Liver (tissue), 9 donors: ENCODE data around the gene EHBP1. TPM values are rescaled to one million over a fixed set of nuclear protein-coding genes. Genes with fewer than 3 reads are reported as not detected.

Experiments used
- DNase-seq: peaks from one replicate; pipeline ENCODE4 v3.0.0-alpha.2; 2017; ENCODE audit warnings: low spot score
- H3K27ac ChIP-seq, 2 donors: one replicate each; pipeline ENCODE4 v1.7.0; 2013; ENCODE audit warnings: inconsistent platforms in 2 of 2, low read length in 2 of 2, control low read depth in 1 of 2, low read depth in 1 of 2, mild to moderate bottlenecking in 1 of 2
- H3K27me3 ChIP-seq, 4 donors: one replicate each; pipeline versions ENCODE4 v1.6.1 to v1.7.0; 2013; ENCODE audit warnings: low read length in 3 of 4, inconsistent platforms in 1 of 4, mild to moderate bottlenecking in 1 of 4, moderate library complexity in 1 of 4; ENCODE audit not compliant: control insufficient read depth in 4 of 4, insufficient read depth in 4 of 4
- H3K36me3 ChIP-seq, 4 donors: one replicate each; pipeline versions ENCODE4 v1.6.1 to v1.7.0; 2013; ENCODE audit warnings: low read length in 3 of 4, mild to moderate bottlenecking in 3 of 4, low read depth in 1 of 4, moderate library complexity in 1 of 4; ENCODE audit not compliant: control insufficient read depth in 4 of 4, insufficient read depth in 3 of 4
- H3K4me1 ChIP-seq, 4 donors: one replicate each; pipeline versions ENCODE4 v1.6.1 to v1.7.0; 2013; ENCODE audit warnings: low read length in 3 of 4, mild to moderate bottlenecking in 3 of 4, moderate library complexity in 1 of 4; ENCODE audit not compliant: control insufficient read depth in 4 of 4, insufficient read depth in 4 of 4
- H3K4me3 ChIP-seq, 3 donors: one replicate each; pipeline versions ENCODE4 v1.6.1 to v1.7.0; 2013; ENCODE audit warnings: low read length in 3 of 3, control low read depth in 1 of 3, low read depth in 1 of 3, mild to moderate bottlenecking in 1 of 3
- H3K9ac ChIP-seq, 2 donors: one replicate each; pipeline ENCODE4 v1.7.0; 2013; ENCODE audit warnings: low read length in 2 of 2, mild to moderate bottlenecking in 2 of 2, moderate library complexity in 2 of 2, control low read depth in 1 of 2, low read depth in 1 of 2
- H3K9me3 ChIP-seq, 4 donors: one replicate each; pipeline versions ENCODE4 v1.6.1 to v1.7.0; 2013; ENCODE audit warnings: low read length in 3 of 4; ENCODE audit not compliant: control insufficient read depth in 4 of 4
- EGR1 ChIP-seq, 2 donors: IDR thresholded peaks; 2 replicates each; pipeline ENCODE4 v1.6.1; 2016 to 2018; ENCODE audit warnings: antibody characterized with exemption in 2 of 2, low read depth in 2 of 2
- FOXA1 ChIP-seq: IDR thresholded peaks from 2 replicates; pipeline ENCODE4 v1.6.1; 2016; ENCODE audit warnings: antibody characterized with exemption
- FOXA2 ChIP-seq: IDR thresholded peaks from 2 replicates; pipeline ENCODE4 v1.6.1; 2016; ENCODE audit warnings: antibody characterized with exemption
- GABPA ChIP-seq, 2 donors: IDR thresholded peaks in 1 of 2; conservative IDR thresholded peaks in 1 of 2; 2 replicates each; pipeline ENCODE4 v1.6.1; 2016; ENCODE audit warnings: antibody characterized with exemption in 2 of 2, mild to moderate bottlenecking in 1 of 2, moderate library complexity in 1 of 2
- HNF4G ChIP-seq: IDR thresholded peaks from 2 replicates; pipeline ENCODE4 v1.6.1; 2016; ENCODE audit warnings: antibody characterized with exemption
- JUND ChIP-seq, 2 donors: IDR thresholded peaks; 2 replicates each; pipeline ENCODE4 v1.6.1; 2016; ENCODE audit warnings: antibody characterized with exemption in 2 of 2
- MAX ChIP-seq: IDR thresholded peaks from 2 replicates; pipeline ENCODE4 v1.6.1; 2016; ENCODE audit warnings: antibody characterized with exemption
- NR2F2 ChIP-seq: IDR thresholded peaks from 2 replicates; pipeline ENCODE4 v1.6.1; 2016; ENCODE audit warnings: antibody characterized with exemption
- RAD21 ChIP-seq, 2 donors: IDR thresholded peaks; 2 replicates each; pipeline ENCODE4 v1.6.1; 2016; ENCODE audit warnings: antibody characterized with exemption in 2 of 2, mild to moderate bottlenecking in 2 of 2
- REST ChIP-seq: IDR thresholded peaks from 2 replicates; pipeline ENCODE4 v1.6.1; 2016; ENCODE audit warnings: antibody characterized with exemption, mild to moderate bottlenecking
- RXRA ChIP-seq, 2 donors: IDR thresholded peaks; 2 replicates each; pipeline ENCODE4 v1.6.1; 2017 to 2018; ENCODE audit warnings: antibody characterized with exemption in 2 of 2, mild to moderate bottlenecking in 1 of 2
- SP1 ChIP-seq: IDR thresholded peaks from 2 replicates; pipeline ENCODE4 v1.6.1; 2018; ENCODE audit warnings: antibody characterized with exemption, mild to moderate bottlenecking
- TAF1 ChIP-seq: conservative IDR thresholded peaks from 2 replicates; pipeline ENCODE4 v1.6.1; 2016; ENCODE audit warnings: antibody characterized with exemption, mild to moderate bottlenecking
- YY1 ChIP-seq: IDR thresholded peaks from 2 replicates; pipeline ENCODE4 v1.6.1; 2016; ENCODE audit warnings: antibody characterized with exemption, mild to moderate bottlenecking
- ZBTB33 ChIP-seq: IDR thresholded peaks from 2 replicates; pipeline ENCODE4 v1.6.1; 2016; ENCODE audit warnings: antibody characterized with exemption
- WGBS: extraction: QIAGEN DNeasy Blood & Tissue Kit; methylation state at CpG from one replicate; pipeline ENCODE4 v1.1.7; 2013; 5-methylcytosine and 5-hydroxymethylcytosine counted together
- polyA plus RNA-seq, 2 donors: library from polyadenylated mRNA; stranded (reverse) in 1 of 2; unstranded in 1 of 2; fragments of 200-250 nt in 1 of 2; fragments of >200 nt in 1 of 2; fragmentation: Nextera tagmentation in 1 of 2; extraction: Ambion mirVana in 1 of 2; gene quantifications; one replicate each; pipeline versions ENCODE4 v1.2.1 to v1.2.3, GENCODE V29; 2013 to 2015
- total RNA-seq, 2 donors: library from RNA; depleted of rRNA; stranded (reverse); fragments of >200 nt; gene quantifications; one replicate each; pipeline ENCODE4 v1.2.3, GENCODE V29; 2014
- TF ChIP-seq, protein P1 (sequence below): fragments of 150-350 bp; IDR thresholded peaks from 2 replicates; pipeline ENCODE4 v1.5.1; 2017; ENCODE audit warnings: improper control_type of control experiment, low read depth, low read length; ENCODE audit not compliant: missing input control
- TF ChIP-seq, protein P2 (sequence below): IDR thresholded peaks from 2 replicates; pipeline ENCODE4 v1.6.1; 2016; ENCODE audit warnings: antibody characterized with exemption
- donor health status: healthy.
- donor health status: healthy.
- donor health status: healthy.
- donor health status: healthy.
- donor health status: healthy.

EHBP1 gene
- total and polyA plus RNA-seq, 4 donors = 16.6 to 85.8 (median 24.4) TPM

- Histone ChIP-seq H3K27me3 (no peaks in the 10 kb centered on the region), H3K27ac (no peak overlapping the region), H3K4me3 (no peak overlapping the region), H3K9ac (no peak overlapping the region), H3K4me1 (peaks cover 5 to 22% (median 9%) of the 10 kb centered on the region in 4 donors), H3K36me3 (peaks cover 0 to 3% (median 0%) of the 10 kb centered on the region in 4 donors), H3K9me3 (peaks cover 0 to 3% (median 0%) of the 10 kb centered on the region in 4 donors)
- 72% methylated on average over 5 of the region's 5 CpGs for WGBS
- no peak for TF ChIP-seq GABPA (IDR thresholded peaks at IDR 0.05 in 1 of 2, conservative IDR thresholded peaks at IDR 0.05 in 1 of 2)
- TF ChIP-seq RXRA (IDR thresholded peaks at IDR 0.05) = no peak
- no peak for TF ChIP-seq JUND (IDR thresholded peaks at IDR 0.05)
- no peak for TF ChIP-seq SP1
- TF ChIP-seq NR2F2 = no peak
- no peak for TF ChIP-seq FOXA1
- no peak for TF ChIP-seq HNF4G
- TF ChIP-seq FOXA2 = no peak
- TF ChIP-seq TAF1 = no peak
- no peak for TF ChIP-seq EGR1 (IDR thresholded peaks at IDR 0.05; ENCODE audit: low read depth in 2 of 2)
- TF ChIP-seq REST = no peak
- TF ChIP-seq, protein P1, sequence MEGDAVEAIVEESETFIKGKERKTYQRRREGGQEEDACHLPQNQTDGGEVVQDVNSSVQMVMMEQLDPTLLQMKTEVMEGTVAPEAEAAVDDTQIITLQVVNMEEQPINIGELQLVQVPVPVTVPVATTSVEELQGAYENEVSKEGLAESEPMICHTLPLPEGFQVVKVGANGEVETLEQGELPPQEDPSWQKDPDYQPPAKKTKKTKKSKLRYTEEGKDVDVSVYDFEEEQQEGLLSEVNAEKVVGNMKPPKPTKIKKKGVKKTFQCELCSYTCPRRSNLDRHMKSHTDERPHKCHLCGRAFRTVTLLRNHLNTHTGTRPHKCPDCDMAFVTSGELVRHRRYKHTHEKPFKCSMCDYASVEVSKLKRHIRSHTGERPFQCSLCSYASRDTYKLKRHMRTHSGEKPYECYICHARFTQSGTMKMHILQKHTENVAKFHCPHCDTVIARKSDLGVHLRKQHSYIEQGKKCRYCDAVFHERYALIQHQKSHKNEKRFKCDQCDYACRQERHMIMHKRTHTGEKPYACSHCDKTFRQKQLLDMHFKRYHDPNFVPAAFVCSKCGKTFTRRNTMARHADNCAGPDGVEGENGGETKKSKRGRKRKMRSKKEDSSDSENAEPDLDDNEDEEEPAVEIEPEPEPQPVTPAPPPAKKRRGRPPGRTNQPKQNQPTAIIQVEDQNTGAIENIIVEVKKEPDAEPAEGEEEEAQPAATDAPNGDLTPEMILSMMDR = no peak
- no peak for TF ChIP-seq MAX
- no peak for TF ChIP-seq RAD21 (IDR thresholded peaks at IDR 0.05)
- TF ChIP-seq YY1 = no peak
- TF ChIP-seq ZBTB33 = no peak
- DNase-seq = no peak
Measured at GRCh38 chr2:62727876-62728566, 22.5 kb downstream of the EHBP1 start.

DNA sequence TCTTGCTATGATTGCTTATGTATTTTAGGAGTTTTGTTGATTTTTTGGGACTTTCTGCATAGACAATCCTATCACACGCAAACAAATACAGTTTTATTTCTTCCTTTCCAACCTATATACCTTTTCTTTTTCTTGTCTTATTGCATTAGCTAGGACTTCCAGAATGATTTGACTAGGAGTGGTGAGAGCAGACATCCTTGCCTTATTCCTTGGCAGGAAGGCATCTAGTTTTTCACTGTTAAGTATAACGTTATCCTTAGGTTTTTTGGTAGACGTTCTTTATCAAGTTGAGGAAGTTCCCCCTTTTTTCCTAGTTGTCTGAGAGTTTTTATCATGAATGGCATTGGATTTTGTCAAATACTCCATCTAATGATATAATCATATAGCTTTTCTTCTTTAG lies 25.8 kb downstream of the EHBP1 start:
- no peak for DNase-seq
- no peak overlapping the region for H3K9ac ChIP-seq
- H3K36me3 ChIP-seq = peaks cover 0 to 3% (median 0%) of the 10 kb centered on the region in 4 donors
- TF ChIP-seq FOXA2 (no peak), REST (no peak), RAD21 (IDR thresholded peaks at IDR 0.05) (no peak), MAX (no peak), RXRA (IDR thresholded peaks at IDR 0.05) (no peak), YY1 (no peak)
- TF ChIP-seq, protein P2, sequence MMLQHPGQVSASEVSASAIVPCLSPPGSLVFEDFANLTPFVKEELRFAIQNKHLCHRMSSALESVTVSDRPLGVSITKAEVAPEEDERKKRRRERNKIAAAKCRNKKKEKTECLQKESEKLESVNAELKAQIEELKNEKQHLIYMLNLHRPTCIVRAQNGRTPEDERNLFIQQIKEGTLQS = no peak
- TF ChIP-seq, protein P1 = no peak
- no peak overlapping the region for H3K27ac ChIP-seq
- H3K4me3 ChIP-seq = no peak overlapping the region
- peaks cover 0 to 3% (median 0%) of the 10 kb centered on the region in 4 donors for H3K9me3 ChIP-seq
- WGBS = 95% methylated on average over 3 of the region's 3 CpGs
- H3K4me1 ChIP-seq = peaks cover 0 to 9% (median 4%) of the 10 kb centered on the region in 4 donors
- H3K27me3 ChIP-seq = no peaks in the 10 kb centered on the region
